Psoas muscle (tissue), 8 donors: ENCODE results near the gene MAP2K1. TPM values are rescaled to one million over a fixed set of nuclear protein-coding genes. Genes with fewer than 3 reads are reported as not detected.
"Not testable (repeated sequence)": the region's sequence is repeated elsewhere in the genome, so short reads cannot be mapped to it uniquely, and the experiment has no call there.

Experiments
- ATAC-seq, 4 donors: fragments of 200-7000 bp; cut with Tn5 transposase; one replicate each; pipeline ENCODE4 v1.9.1; 2020; ENCODE audit warnings: moderate library complexity in 3 of 4, mild to moderate bottlenecking in 2 of 4
- DNase-seq, 2 donors: peaks; one replicate each; pipeline ENCODE4 v3.0.0-alpha.2; 2020
- H3K27ac ChIP-seq: fragments of 200-600 bp; one replicate; pipeline ENCODE4 v1.8.0; 2022
- H3K27me3 ChIP-seq, 3 donors: fragments of 200-600 bp in 1 of 3; one replicate each; pipeline versions ENCODE4 v1.6.1 to v1.8.0; 2013 to 2022; ENCODE audit warnings: low read length in 2 of 3, mild to moderate bottlenecking in 2 of 3, moderate library complexity in 1 of 3; ENCODE audit not compliant: insufficient read depth in 3 of 3
- H3K36me3 ChIP-seq, 2 donors: fragments of 200-600 bp in 1 of 2; one replicate each; pipeline versions ENCODE4 v1.6.1 to v1.8.0; 2013 to 2022; ENCODE audit warnings: low read depth in 1 of 2, mild to moderate bottlenecking in 1 of 2, moderate library complexity in 1 of 2; ENCODE audit not compliant: insufficient read depth in 1 of 2
- H3K4me1 ChIP-seq: fragments of 200-600 bp; one replicate; pipeline ENCODE4 v1.8.0; 2022
- H3K4me3 ChIP-seq: fragments of 200-600 bp; one replicate; pipeline ENCODE4 v1.8.0; 2022; ENCODE audit warnings: mild to moderate bottlenecking
- H3K9me3 ChIP-seq: fragments of 200-600 bp; one replicate; pipeline ENCODE4 v1.8.0; 2022
- WGBS, 3 donors: extraction: QIAGEN DNeasy Blood & Tissue Kit; methylation state at CpG; one replicate each; pipeline versions ENCODE4 v1.1.6 to v1.1.7; 2013; 5-methylcytosine and 5-hydroxymethylcytosine counted together
- intact Hi-C, 2 donors: fragments of 100-400 bp; cut with DNase I; formaldehyde crosslinking; loops; one replicate each; pipeline versions ENCODE4 v1.11.0 to v1.14.2; 2022
- polyA plus RNA-seq, 3 donors: library from polyadenylated mRNA; stranded (reverse); fragments of 200-250 nt; gene quantifications; one replicate each; pipeline ENCODE4 v1.2.3, GENCODE V29; 2013
- total RNA-seq, 4 donors: library from RNA; stranded (reverse); fragmentation: NEBNext Ultra II Directional in 2 of 4; extraction: Animal tissue kit (Norgen Biotek cat#: 25700) in 2 of 4; gene quantifications; one replicate each; pipeline versions ENCODE4 v1.2.1 to v1.2.4, GENCODE V29; 2021 to 2023
- TF ChIP-seq, protein P1 (sequence below): fragments of 200-600 bp; IDR thresholded peaks from one replicate; pipeline ENCODE4 v1.8.0; 2022; ENCODE audit warnings: antibody characterized with exemption
- donor health status: healthy with polysubstance abuse.
- donor health status: DM: no; HTN: no; CAD: no; lungs with moderate emphysema.
- donor health status: Bipolar disorder and iron deficiency.
- donor health status: healthy.
- donor health status: DM: yes; HTN: yes; CAD: no.
- donor health status: DM: no; HTN: no; CAD: no.
- donor health status: DM: no; HTN: no; CAD: no.
- donor health status: DM: yes; HTN: yes; CAD: no.

MAP2K1 gene
- total and polyA plus RNA-seq, 7 donors: 56.3 to 135 (median 66.9) TPM

DNA sequence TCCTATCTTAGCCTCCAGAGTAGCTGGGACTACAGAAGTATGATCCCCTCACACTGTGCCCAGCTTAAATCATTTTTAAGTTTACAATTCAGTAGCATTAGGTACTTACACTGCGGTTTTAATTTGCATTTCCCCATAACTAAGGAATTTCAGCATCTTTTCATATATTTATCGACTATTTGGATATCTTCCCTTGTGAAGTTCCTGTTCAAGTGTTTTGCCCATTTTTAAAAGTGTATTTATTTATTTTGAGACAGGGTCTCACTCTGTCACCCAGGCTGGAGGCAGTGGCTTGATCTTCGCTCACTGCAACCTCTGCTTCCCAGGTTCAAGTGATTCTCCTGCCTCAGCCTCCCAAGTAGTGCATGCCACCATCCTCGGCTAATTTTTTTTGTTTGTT lies 12.5 kb upstream of the MAP2K1 start:
- H3K36me3 ChIP-seq: no peaks in the 10 kb centered on the region
- H3K9me3 ChIP-seq: peaks cover 8% of the 10 kb centered on the region
- DNase-seq (no peak), ATAC-seq (no peak)
- TF ChIP-seq, protein P1, sequence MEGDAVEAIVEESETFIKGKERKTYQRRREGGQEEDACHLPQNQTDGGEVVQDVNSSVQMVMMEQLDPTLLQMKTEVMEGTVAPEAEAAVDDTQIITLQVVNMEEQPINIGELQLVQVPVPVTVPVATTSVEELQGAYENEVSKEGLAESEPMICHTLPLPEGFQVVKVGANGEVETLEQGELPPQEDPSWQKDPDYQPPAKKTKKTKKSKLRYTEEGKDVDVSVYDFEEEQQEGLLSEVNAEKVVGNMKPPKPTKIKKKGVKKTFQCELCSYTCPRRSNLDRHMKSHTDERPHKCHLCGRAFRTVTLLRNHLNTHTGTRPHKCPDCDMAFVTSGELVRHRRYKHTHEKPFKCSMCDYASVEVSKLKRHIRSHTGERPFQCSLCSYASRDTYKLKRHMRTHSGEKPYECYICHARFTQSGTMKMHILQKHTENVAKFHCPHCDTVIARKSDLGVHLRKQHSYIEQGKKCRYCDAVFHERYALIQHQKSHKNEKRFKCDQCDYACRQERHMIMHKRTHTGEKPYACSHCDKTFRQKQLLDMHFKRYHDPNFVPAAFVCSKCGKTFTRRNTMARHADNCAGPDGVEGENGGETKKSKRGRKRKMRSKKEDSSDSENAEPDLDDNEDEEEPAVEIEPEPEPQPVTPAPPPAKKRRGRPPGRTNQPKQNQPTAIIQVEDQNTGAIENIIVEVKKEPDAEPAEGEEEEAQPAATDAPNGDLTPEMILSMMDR: no peak
- H3K4me1 ChIP-seq: peaks cover 5% of the 10 kb centered on the region
- WGBS, 3 donors: 96 to 98% (median 96%) methylated on average over 4 of the region's 4 CpGs
- no peak overlapping the region for H3K27ac ChIP-seq
- no peak overlapping the region for H3K4me3 ChIP-seq
- intact Hi-C loops: no loop called here
- no peaks in the 10 kb centered on the region for H3K27me3 ChIP-seq

DNA sequence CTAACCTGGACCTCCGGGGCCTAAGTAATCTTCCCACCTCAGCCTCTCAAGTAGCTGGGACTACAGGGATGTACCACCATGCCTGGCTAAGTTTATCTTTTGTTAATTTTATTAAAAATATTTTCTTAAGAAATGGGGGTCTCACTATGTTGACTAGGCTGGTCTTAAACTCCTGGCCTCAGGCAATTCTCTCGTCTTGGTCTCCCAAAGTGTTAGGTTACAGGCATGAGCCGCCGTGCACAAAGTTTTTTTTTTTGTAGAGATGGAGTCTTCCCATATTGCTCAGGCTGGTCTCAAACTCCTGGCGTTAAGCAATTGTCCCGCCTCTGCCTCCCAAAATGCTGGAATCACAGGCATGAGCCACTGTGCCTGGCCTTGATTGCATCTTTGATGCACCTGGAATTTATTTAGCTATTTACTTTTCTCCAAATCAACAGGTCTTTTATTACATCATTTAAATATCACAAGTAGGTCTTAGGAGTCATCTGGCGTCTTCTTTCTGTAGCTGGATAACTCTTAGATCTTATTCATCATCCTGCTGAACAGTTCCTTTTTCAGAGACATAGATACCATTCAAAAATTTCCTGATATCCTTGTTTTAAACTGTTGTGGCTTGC lies 7.8 kb upstream of the MAP2K1 start:
- H3K9me3 ChIP-seq: peaks cover 5% of the 10 kb centered on the region
- TF ChIP-seq, protein P1: no peak
- H3K4me3 ChIP-seq: no peak overlapping the region
- H3K27me3 ChIP-seq: no peaks in the 10 kb centered on the region
- intact Hi-C loops: no loop called here
- no peak overlapping the region for H3K27ac ChIP-seq
- ATAC-seq (no peak), DNase-seq (no peak)
- no peaks in the 10 kb centered on the region for H3K4me1 ChIP-seq
- no peaks in the 10 kb centered on the region for H3K36me3 ChIP-seq
- WGBS, 3 donors: 77 to 84% (median 79%) methylated on average over 7 of the region's 7 CpGs

DNA sequence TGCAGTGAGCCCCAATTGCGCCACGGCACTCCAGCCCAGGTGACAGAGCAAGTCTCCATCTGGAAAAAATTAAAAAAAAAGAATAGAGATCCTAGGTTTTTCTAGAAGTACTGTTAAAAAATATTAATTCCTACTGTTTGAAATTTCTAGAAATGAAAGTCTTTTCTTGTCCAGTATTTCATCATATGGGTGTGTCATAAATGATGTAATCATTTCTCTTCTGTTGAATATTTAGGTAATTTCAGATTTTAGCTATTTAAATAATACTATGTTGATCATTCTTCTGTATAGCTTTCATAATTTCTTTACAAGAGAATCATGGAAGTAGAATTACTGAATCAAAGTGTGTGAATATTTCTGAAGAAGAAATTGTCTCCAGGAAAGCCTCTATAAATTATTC lies 5.3 kb upstream of the MAP2K1 start:
- H3K27ac ChIP-seq, H3K4me3 ChIP-seq, H3K9me3 ChIP-seq, intact Hi-C loops, ATAC-seq, H3K4me1 ChIP-seq, H3K36me3 ChIP-seq, DNase-seq, H3K27me3 ChIP-seq: not testable (repeated sequence)
- 98 to 100% (median 98%) methylated on average over 2 of the region's 2 CpGs for WGBS, 3 donors

DNA sequence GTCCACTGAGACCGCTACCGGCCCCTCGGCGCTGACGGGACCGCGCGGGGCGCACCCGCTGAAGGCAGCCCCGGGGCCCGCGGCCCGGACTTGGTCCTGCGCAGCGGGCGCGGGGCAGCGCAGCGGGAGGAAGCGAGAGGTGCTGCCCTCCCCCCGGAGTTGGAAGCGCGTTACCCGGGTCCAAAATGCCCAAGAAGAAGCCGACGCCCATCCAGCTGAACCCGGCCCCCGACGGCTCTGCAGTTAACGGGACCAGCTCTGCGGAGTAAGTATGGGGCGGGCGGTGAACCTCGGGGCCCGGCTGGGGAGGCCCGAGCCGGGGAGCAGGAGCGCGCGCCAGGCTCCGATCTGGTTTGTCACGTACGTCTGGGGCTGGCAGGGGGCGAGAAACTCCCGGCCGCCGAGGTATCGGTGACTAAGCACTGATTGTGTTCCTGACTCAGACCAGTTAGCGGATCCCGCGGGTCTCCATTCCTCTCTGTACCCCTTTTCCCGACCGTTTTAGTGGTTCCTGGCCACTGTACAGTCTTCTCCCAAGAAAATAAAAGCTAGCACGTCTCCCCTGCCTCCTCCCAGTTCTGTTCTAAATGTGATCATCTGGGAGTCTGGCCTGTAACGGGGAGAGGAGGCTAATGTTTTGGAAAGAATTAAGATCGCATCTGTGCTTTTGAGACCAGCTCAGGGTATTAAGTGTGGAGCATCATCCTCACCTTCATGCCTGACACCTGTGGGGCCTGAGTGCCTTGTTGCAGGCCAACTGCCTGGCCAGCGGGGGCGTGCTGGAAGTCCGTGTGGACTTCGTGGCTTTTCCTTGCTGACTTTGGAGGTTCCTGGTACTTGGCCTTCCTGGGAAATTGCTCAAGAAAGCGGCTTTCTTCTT lies 691 bp downstream of the MAP2K1 start:
- intact Hi-C loops: loop anchor here (2.0 kb wide), 2 partner anchors 109 to 111 kb away; partner anchors contain the start of gene SNAPC5 (in 1 of the 2)
- DNase-seq (peak; percentile 75 to 86), ATAC-seq (peak; percentile 54 to 71 (median 64))
- Histone ChIP-seq H3K9me3 (no peaks in the 10 kb centered on the region), H3K4me3 (peak overlapping the region; percentile 94), H3K36me3 (no peaks in the 10 kb centered on the region), H3K27ac (peak overlapping the region; percentile 95), H3K4me1 (peaks cover 46% of the 10 kb centered on the region), H3K27me3 (no peaks in the 10 kb centered on the region)
- TF ChIP-seq, protein P1: peak; percentile 24
- WGBS, 3 donors: 1% methylated on average over 52 to 62 of the region's 62 CpGs

DNA sequence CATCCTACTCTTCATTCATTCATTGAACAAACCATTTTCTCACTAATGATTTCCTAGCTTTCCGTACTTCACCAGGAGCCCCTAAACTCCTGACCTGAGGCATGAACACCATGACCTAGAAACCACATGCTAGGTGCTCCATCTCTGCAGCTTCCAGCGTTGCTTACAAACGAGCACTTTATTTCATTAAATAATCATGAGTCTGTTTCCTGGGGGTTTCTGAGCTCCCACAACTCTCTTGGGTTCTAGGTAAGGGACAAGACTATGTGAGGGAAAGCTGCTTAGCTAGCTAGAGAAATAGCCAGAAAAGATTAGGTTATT lies 1.3 kb downstream of the MAP2K1 start:
- 21 to 31% (median 27%) methylated on average over 3 of the region's 3 CpGs for WGBS, 3 donors
- ATAC-seq (no peak), DNase-seq (no peak)
- H3K27me3 ChIP-seq: no peaks in the 10 kb centered on the region
- intact Hi-C loops: no loop called here
- H3K36me3 ChIP-seq: no peaks in the 10 kb centered on the region
- peak overlapping the region; percentile 94 for H3K4me3 ChIP-seq
- TF ChIP-seq, protein P1: no peak
- H3K27ac ChIP-seq: peak overlapping the region; percentile 95
- H3K4me1 ChIP-seq: peaks cover 46% of the 10 kb centered on the region
- H3K9me3 ChIP-seq: no peaks in the 10 kb centered on the region
